ENCODE results near the gene MEGF11.

GRCh38 chr15:65990298-65990981 is 263.1 kb downstream of the MEGF11 start:
- TF ChIP-seq, protein P1, sequence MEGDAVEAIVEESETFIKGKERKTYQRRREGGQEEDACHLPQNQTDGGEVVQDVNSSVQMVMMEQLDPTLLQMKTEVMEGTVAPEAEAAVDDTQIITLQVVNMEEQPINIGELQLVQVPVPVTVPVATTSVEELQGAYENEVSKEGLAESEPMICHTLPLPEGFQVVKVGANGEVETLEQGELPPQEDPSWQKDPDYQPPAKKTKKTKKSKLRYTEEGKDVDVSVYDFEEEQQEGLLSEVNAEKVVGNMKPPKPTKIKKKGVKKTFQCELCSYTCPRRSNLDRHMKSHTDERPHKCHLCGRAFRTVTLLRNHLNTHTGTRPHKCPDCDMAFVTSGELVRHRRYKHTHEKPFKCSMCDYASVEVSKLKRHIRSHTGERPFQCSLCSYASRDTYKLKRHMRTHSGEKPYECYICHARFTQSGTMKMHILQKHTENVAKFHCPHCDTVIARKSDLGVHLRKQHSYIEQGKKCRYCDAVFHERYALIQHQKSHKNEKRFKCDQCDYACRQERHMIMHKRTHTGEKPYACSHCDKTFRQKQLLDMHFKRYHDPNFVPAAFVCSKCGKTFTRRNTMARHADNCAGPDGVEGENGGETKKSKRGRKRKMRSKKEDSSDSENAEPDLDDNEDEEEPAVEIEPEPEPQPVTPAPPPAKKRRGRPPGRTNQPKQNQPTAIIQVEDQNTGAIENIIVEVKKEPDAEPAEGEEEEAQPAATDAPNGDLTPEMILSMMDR (IDR thresholded peaks at IDR 0.05; ENCODE audit: low read depth, low read length), result no peak
- no peak for TF ChIP-seq EZH2phosphoT487 (IDR thresholded peaks at IDR 0.05; ENCODE audit: low read depth)

Measured in OCI-LY3 (cell line).